ENCODE results near the gene CRKL.

GRCh38 chr22:20993304-20994127 lies 76.3 kb downstream of the CRKL start:
- TF ChIP-seq, protein P1, sequence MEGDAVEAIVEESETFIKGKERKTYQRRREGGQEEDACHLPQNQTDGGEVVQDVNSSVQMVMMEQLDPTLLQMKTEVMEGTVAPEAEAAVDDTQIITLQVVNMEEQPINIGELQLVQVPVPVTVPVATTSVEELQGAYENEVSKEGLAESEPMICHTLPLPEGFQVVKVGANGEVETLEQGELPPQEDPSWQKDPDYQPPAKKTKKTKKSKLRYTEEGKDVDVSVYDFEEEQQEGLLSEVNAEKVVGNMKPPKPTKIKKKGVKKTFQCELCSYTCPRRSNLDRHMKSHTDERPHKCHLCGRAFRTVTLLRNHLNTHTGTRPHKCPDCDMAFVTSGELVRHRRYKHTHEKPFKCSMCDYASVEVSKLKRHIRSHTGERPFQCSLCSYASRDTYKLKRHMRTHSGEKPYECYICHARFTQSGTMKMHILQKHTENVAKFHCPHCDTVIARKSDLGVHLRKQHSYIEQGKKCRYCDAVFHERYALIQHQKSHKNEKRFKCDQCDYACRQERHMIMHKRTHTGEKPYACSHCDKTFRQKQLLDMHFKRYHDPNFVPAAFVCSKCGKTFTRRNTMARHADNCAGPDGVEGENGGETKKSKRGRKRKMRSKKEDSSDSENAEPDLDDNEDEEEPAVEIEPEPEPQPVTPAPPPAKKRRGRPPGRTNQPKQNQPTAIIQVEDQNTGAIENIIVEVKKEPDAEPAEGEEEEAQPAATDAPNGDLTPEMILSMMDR (IDR thresholded peaks at IDR 0.05; ENCODE audit: low read depth, low read length): no peak
- no peak for TF ChIP-seq POLR2A (IDR thresholded peaks at IDR 0.05; ENCODE audit: extremely low read depth, insufficient read length)

Measured in NB4 (cell line).